Stimulated activated naive B cell treated with anti-CD40 and anti-IgM and Interleukin-4, amounts not matched to agents 10 μg/mL and 1 μg/mL and 100 μg/mL, for 72 hours (primary cell): ENCODE data around the gene MRPL23.

Source experiments
- ATAC-seq, 2 donors: fragments of 150-1000 bp; cut with Tn5 transposase; replicated peaks; 2 replicates each; pipeline ENCODE4 v1.10.0; 2021; ENCODE audit warnings: moderate library complexity in 1 of 2
- DNase-seq: peaks from one replicate; pipeline ENCODE4 v3.0.0; 2021
- H3K27ac Mint-ChIP-seq: one replicate; pipeline ENCODE4 v1.8.0; 2022; ENCODE audit warnings: mild to moderate bottlenecking, mixed read lengths
- H3K27me3 Mint-ChIP-seq, 2 donors: one replicate each; pipeline ENCODE4 v1.8.0; 2022; ENCODE audit warnings: mixed read lengths in 2 of 2
- H3K36me3 Mint-ChIP-seq, 2 donors: one replicate each; pipeline ENCODE4 v1.8.0; 2022; ENCODE audit warnings: mixed read lengths in 2 of 2, mild to moderate bottlenecking in 1 of 2
- H3K4me1 Mint-ChIP-seq, 2 donors: one replicate each; pipeline ENCODE4 v1.8.0; 2022; ENCODE audit warnings: mixed read lengths in 2 of 2, mild to moderate bottlenecking in 1 of 2
- H3K4me3 Mint-ChIP-seq, 2 donors: one replicate each; pipeline ENCODE4 v1.8.0; 2022; ENCODE audit warnings: mild to moderate bottlenecking in 2 of 2, mixed read lengths in 2 of 2, moderate library complexity in 1 of 2
- H3K9me3 Mint-ChIP-seq, 2 donors: one replicate each; pipeline ENCODE4 v1.8.0; 2022; ENCODE audit warnings: mixed read lengths in 2 of 2, mild to moderate bottlenecking in 1 of 2

Gene MRPL23

DNA sequence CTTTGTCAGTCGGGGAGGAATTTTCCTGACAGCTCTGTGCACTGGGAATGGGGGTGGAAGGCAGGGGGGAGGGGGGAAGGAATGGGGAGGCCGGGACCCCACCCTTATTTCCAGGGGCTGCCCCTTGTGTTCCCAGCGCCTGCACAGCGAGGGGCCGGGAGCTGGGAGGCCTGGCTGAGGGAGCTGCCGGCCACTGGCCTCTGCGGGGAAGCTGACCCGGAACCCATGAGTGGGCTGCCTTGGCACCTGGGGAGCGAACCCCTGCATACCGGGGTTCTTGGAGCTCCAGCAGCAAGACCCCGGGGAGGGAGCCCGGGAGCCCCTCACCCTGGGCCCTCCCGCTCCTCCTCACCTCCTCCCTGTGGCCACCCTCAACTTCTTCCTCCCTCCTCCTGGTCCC is 47.0 kb downstream of the MRPL23 start:
- H3K9me3 Mint-ChIP-seq, result no peaks in the 10 kb centered on the region
- no peaks in the 10 kb centered on the region for H3K36me3 Mint-ChIP-seq
- ATAC-seq (no peak), DNase-seq (no peak)
- no peaks in the 10 kb centered on the region for H3K4me1 Mint-ChIP-seq
- H3K27me3 Mint-ChIP-seq, result peaks cover 0 to 5% of the 10 kb centered on the region in 2 donors
- H3K4me3 Mint-ChIP-seq, result no peak overlapping the region
- H3K27ac Mint-ChIP-seq, result no peak overlapping the region

DNA sequence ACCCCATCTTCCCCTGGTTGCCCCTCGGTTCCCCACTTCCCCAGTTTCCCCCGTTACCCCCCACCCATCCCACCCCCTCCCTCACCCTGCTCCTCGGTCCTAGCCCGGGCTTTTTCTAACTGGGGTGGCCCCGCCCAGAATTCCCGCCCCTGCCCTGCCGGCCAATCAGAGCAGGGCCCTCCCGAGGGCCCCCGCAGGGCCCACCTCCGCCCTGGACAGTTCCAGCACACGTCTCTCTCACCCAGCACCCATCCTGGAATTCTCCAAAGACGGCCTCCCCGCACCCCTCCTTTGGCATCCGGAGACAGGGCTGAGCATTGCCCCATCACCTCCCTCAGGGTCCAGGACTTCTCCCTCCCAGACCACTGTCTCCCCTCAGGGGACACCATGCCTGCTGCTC is 50.6 kb downstream of the MRPL23 start, which contains the start of gene H19:
Gene H19, minus strand, starts transcription at position 88 of the 400 bp plus-strand sequence.
- no peak for DNase-seq
- Mint-ChIP-seq H3K27ac (no peak within 1 kb of the TSS), H3K36me3 (no peaks in the 10 kb centered on the region), H3K4me1 (no peaks in the 10 kb centered on the region), H3K9me3 (no peaks in the 10 kb centered on the region), H3K4me3 (no peak within 1 kb of the TSS), H3K27me3 (no peaks in the 10 kb centered on the region)
- no peak for ATAC-seq

- peak in 1 of 2 donors; percentile 45 for ATAC-seq
- H3K4me3 Mint-ChIP-seq, result no peak overlapping the region
- H3K27ac Mint-ChIP-seq, result no peak overlapping the region
- H3K9me3 Mint-ChIP-seq, result no peaks in the 10 kb centered on the region
- H3K4me1 Mint-ChIP-seq, result no peaks in the 10 kb centered on the region
- DNase-seq, result no peak
- no peaks in the 10 kb centered on the region for H3K36me3 Mint-ChIP-seq
- no peaks in the 10 kb centered on the region for H3K27me3 Mint-ChIP-seq
Observed at GRCh38 chr11:1998290-1998689, 51.2 kb downstream of the MRPL23 start.

DNA sequence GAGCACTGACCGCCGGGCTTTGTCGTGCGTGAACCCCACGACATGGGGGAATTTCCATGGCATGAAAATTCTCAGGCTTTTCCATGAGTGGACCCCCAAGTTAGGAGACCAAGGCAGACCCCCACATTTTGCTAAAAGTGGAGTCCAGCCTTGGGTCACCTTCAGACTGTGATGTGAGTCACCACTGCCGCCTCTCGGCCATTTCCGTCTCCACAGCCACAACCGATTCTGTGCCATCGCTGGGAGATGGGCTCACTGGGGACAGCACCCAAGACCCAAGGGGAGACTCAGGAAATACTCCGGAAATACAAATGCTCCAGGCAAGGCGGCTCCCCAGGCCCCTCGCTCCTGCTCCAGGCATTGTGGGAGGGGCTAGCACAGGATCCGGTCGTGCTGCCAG is 51.7 kb downstream of the MRPL23 start:
- H3K4me1 Mint-ChIP-seq, result no peaks in the 10 kb centered on the region
- no peak overlapping the region for H3K4me3 Mint-ChIP-seq
- DNase-seq (no peak), ATAC-seq (no peak)
- no peaks in the 10 kb centered on the region for H3K9me3 Mint-ChIP-seq
- H3K36me3 Mint-ChIP-seq, result no peaks in the 10 kb centered on the region
- H3K27me3 Mint-ChIP-seq, result no peaks in the 10 kb centered on the region
- no peak overlapping the region for H3K27ac Mint-ChIP-seq

- H3K9me3 Mint-ChIP-seq, result no peaks in the 10 kb centered on the region
- no peak overlapping the region for H3K27ac Mint-ChIP-seq
- H3K36me3 Mint-ChIP-seq, result no peaks in the 10 kb centered on the region
- H3K4me1 Mint-ChIP-seq, result no peaks in the 10 kb centered on the region
- no peak overlapping the region for H3K4me3 Mint-ChIP-seq
- ATAC-seq, result peak; percentile 58 to 60
- no peaks in the 10 kb centered on the region for H3K27me3 Mint-ChIP-seq
- no peak for DNase-seq
Observed at GRCh38 chr11:2002042-2002776, 55.1 kb downstream of the MRPL23 start.

DNA sequence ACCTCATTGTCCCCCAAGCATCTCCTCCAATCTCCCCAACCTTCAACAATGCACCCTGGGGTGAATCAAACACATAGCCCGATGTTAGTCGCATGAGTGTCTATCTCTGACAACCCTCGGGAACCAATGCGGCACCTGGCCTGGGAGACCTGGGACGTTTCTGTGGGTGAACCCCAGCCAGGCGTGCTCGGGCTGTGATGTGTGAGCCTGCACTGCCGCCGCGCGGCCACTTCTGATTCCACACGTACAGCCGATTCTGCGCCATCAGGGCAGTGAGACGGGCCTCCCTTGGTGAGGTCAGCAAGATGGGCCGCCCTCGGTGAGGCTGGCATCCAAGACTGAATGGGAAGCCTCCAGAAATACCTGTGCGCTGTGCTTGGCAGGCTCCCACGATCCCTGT is 55.7 kb downstream of the MRPL23 start:
- H3K9me3 Mint-ChIP-seq, result no peaks in the 10 kb centered on the region
- H3K36me3 Mint-ChIP-seq, result no peaks in the 10 kb centered on the region
- ATAC-seq, result peak; percentile 62 to 72
- no peaks in the 10 kb centered on the region for H3K4me1 Mint-ChIP-seq
- no peak overlapping the region for H3K27ac Mint-ChIP-seq
- DNase-seq, result no peak
- no peak overlapping the region for H3K4me3 Mint-ChIP-seq
- no peaks in the 10 kb centered on the region for H3K27me3 Mint-ChIP-seq

- no peaks in the 10 kb centered on the region for H3K4me1 Mint-ChIP-seq
- ATAC-seq, result no peak
Observed at GRCh38 chr11:2004466-2004865, 57.3 kb downstream of the MRPL23 start.

More at GRCh38 chr11:2004466-2004865, 57.3 kb downstream of the MRPL23 start:
- Mint-ChIP-seq H3K4me3 (no peak overlapping the region), H3K36me3 (no peaks in the 10 kb centered on the region), H3K27me3 (no peaks in the 10 kb centered on the region), H3K9me3 (no peaks in the 10 kb centered on the region), H3K27ac (no peak overlapping the region)
- DNase-seq, result no peak
